Effector memory CD8-positive, alpha-beta T cell (primary cell): Measurements from ENCODE around the gene ENKUR.
"Not testable (repeated sequence)": the region's sequence is repeated elsewhere in the genome, so short reads cannot be mapped to it uniquely, and the experiment has no call there.

ENCODE experiments used
- ATAC-seq: fragments of 150-1000 bp; cut with Tn5 transposase; replicated peaks from 2 replicates; pipeline ENCODE4 v1.10.0; 2021; ENCODE audit warnings: mild to moderate bottlenecking, moderate library complexity
- DNase-seq, 3 experiments: peaks; one replicate each; pipeline ENCODE4 v3.0.0; 2021
- H3K27ac Mint-ChIP-seq, 2 donors: one replicate each; pipeline ENCODE4 v1.8.0; 2022; ENCODE audit warnings: mild to moderate bottlenecking in 2 of 2, mixed read lengths in 2 of 2, moderate library complexity in 2 of 2
- H3K27me3 Mint-ChIP-seq, 2 donors: one replicate each; pipeline ENCODE4 v1.8.0; 2022; ENCODE audit warnings: mixed read lengths in 2 of 2
- H3K36me3 Mint-ChIP-seq: one replicate; pipeline ENCODE4 v1.8.0; 2022; ENCODE audit warnings: mild to moderate bottlenecking, moderate library complexity, mixed read lengths; ENCODE audit not compliant: insufficient read depth
- H3K4me1 Mint-ChIP-seq, 2 donors: one replicate each; pipeline ENCODE4 v1.8.0; 2022; ENCODE audit warnings: low read depth in 2 of 2, mixed read lengths in 2 of 2
- H3K4me3 Mint-ChIP-seq, 2 donors: one replicate each; pipeline ENCODE4 v1.8.0; 2022; ENCODE audit warnings: mild to moderate bottlenecking in 2 of 2, mixed read lengths in 2 of 2, moderate library complexity in 2 of 2
- H3K9me3 Mint-ChIP-seq, 2 donors: one replicate each; pipeline ENCODE4 v1.8.0; 2022; ENCODE audit warnings: mixed read lengths in 2 of 2

ENKUR gene

DNA sequence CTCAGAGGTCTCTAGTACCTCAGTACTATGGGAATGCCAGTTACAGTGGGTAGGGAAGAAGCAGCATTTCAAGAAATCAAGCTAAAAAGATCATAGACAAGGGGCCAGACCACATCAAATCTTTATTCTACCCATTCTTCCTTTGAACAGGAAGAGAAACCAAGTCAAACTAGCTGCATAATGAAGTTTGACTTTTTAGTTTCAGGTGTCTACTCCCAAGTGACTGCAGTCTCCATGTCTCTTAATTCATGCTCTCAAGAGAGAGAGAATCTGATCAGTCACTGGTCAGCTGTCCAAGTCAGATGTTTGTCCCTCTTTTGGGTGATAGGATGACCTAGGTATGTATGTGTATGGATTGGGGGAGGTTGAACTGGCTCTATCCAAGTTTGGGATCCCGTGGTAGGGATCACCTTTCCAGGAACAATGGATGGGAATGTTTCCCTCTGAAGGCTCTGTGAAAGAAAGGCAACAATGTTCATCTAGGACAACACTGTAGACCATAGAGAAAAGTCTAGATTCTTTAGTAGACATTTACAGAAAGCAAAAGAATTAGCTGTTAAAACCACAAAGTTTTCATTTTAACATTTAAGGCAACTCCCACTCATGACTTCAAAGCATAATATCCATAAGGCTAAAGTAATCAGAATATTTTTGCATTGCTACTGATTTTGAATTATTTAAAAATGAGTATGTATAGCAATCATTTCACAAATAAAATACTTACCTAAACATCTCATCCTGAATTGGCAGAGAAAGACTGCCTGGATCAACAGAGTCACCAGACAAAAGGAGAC, 33.4 kb downstream of the ENKUR start:
- no peak overlapping the region for H3K4me3 Mint-ChIP-seq
- no peaks in the 10 kb centered on the region for H3K36me3 Mint-ChIP-seq
- ATAC-seq (no peak), DNase-seq (no peak)
- H3K4me1 Mint-ChIP-seq = peaks cover 0 to 5% of the 10 kb centered on the region in 2 donors
- H3K27ac Mint-ChIP-seq = no peak overlapping the region
- no peaks in the 10 kb centered on the region for H3K9me3 Mint-ChIP-seq
- H3K27me3 Mint-ChIP-seq = no peaks in the 10 kb centered on the region

GRCh38 chr10:24981161-24981710, 34.7 kb downstream of the ENKUR start:
- ATAC-seq (no peak), DNase-seq (no peak)
- H3K4me1 Mint-ChIP-seq = peaks cover 0 to 5% of the 10 kb centered on the region in 2 donors
- no peaks in the 10 kb centered on the region for H3K27me3 Mint-ChIP-seq
- H3K9me3 Mint-ChIP-seq = no peaks in the 10 kb centered on the region
- H3K36me3 Mint-ChIP-seq = no peaks in the 10 kb centered on the region
- no peak overlapping the region for H3K4me3 Mint-ChIP-seq
- no peak overlapping the region for H3K27ac Mint-ChIP-seq

DNA sequence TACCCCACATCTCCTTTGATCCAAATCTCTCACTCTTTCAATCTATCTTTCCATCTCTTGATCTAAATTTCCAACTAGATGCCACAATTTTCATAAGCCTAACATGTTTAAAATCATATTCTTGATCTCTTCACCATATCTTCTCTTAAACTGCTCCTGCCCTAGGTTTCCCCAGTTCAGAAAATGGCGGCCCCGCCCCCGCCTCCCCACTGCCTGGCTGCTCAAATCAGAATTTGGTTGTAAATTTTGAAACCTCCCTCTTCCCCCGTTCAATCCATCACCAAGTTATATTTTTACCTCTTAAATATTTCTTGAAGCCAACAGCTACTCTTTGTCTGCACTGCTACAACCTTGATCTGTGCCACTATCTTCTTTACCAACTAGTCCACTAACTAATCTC, 36.3 kb downstream of the ENKUR start:
- Mint-ChIP-seq H3K27ac (no peak overlapping the region), H3K4me3 (no peak overlapping the region), H3K4me1 (peaks cover 0 to 5% of the 10 kb centered on the region in 2 donors), H3K27me3 (no peaks in the 10 kb centered on the region), H3K9me3 (no peaks in the 10 kb centered on the region), H3K36me3 (no peaks in the 10 kb centered on the region)
- ATAC-seq (no peak), DNase-seq (no peak)

DNA sequence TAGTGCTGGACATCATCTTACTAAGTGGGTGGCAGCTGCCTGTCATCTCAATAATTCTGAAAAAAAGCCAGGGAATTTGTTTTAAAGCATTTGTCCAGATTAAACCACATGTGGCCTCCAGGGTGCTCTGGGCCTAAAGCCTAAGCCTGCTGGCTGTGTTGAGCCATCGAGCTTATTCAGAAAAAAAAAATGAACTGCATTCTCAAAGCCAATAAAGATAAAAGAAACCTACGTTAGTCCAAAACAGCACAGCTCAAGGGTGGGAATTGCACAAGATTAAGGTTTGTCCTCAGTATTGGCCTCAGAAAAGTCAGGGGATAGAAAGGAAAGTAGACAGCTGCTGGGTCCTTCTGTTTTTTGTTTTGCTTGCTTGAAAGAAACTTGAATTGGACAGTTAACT, 41.0 kb downstream of the ENKUR start:
- no peaks in the 10 kb centered on the region for H3K9me3 Mint-ChIP-seq
- peaks cover 0 to 5% of the 10 kb centered on the region in 2 donors for H3K4me1 Mint-ChIP-seq
- no peaks in the 10 kb centered on the region for H3K27me3 Mint-ChIP-seq
- no peaks in the 10 kb centered on the region for H3K36me3 Mint-ChIP-seq
- H3K27ac Mint-ChIP-seq = no peak overlapping the region
- no peak overlapping the region for H3K4me3 Mint-ChIP-seq
- no peak for ATAC-seq
- DNase-seq = no peak

GRCh38 chr10:24973163-24973562, 42.8 kb downstream of the ENKUR start:
- H3K27ac Mint-ChIP-seq = no peak overlapping the region
- no peaks in the 10 kb centered on the region for H3K27me3 Mint-ChIP-seq
- no peaks in the 10 kb centered on the region for H3K9me3 Mint-ChIP-seq
- no peaks in the 10 kb centered on the region for H3K36me3 Mint-ChIP-seq
- DNase-seq = no peak
- no peak overlapping the region for H3K4me3 Mint-ChIP-seq
- H3K4me1 Mint-ChIP-seq = peaks cover 0 to under 1% of the 10 kb centered on the region in 2 donors
- no peak for ATAC-seq

DNA sequence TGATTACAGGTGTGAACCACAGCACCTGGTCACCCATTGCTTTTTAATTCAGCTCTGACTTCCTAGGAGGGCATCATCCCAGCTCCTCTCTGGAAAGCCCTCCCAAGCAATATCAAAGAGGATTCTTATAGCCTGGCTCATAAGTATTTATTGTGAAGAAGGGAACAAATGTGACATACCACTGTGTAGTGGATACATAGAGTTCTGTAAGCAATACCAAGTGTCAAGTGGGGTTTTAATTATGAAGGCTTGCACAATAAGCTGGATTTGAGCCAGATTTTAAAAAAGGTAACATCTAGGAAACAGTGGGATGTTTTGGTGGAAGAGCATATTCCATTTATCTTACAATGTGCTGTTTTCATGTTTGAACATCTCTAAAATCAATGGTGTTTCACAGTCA, 44.6 kb downstream of the ENKUR start:
- H3K27me3 Mint-ChIP-seq = no peaks in the 10 kb centered on the region
- DNase-seq (no peak), ATAC-seq (no peak)

DNA sequence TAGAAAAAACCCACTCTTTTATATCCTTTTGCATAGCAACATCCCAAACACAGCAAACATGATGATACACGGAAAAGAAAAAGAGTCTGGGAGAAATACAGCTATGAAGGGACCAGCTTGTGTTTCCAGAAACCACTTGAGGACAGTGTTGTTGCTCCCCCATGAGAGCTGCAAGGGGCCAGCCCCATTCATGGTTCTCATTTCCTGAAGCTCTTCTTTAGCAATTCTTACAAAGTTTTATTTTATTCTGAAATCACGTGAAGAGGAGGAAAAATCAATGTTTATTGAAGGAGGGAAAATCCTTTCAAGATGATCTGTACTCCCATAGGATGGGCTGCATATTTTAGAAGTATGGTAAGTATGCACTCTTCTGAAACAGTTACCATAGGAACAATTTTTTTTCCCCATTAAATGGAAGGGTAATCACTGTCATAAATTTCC, 46.1 kb downstream of the ENKUR start:
- Mint-ChIP-seq H3K4me3 (no peak overlapping the region), H3K4me1 (no peaks in the 10 kb centered on the region), H3K9me3 (no peaks in the 10 kb centered on the region), H3K27me3 (no peaks in the 10 kb centered on the region), H3K27ac (peak overlapping the region in 1 of 2 donors; percentile 10), H3K36me3 (no peaks in the 10 kb centered on the region)
- ATAC-seq = no peak
- DNase-seq = no peak

More for the DNA sequence above, 44.6 kb downstream of the ENKUR start:
- H3K4me3 Mint-ChIP-seq = no peak overlapping the region
- H3K4me1 Mint-ChIP-seq = no peaks in the 10 kb centered on the region
- H3K9me3 Mint-ChIP-seq = no peaks in the 10 kb centered on the region
- H3K27ac Mint-ChIP-seq = no peak overlapping the region
- no peaks in the 10 kb centered on the region for H3K36me3 Mint-ChIP-seq

DNA sequence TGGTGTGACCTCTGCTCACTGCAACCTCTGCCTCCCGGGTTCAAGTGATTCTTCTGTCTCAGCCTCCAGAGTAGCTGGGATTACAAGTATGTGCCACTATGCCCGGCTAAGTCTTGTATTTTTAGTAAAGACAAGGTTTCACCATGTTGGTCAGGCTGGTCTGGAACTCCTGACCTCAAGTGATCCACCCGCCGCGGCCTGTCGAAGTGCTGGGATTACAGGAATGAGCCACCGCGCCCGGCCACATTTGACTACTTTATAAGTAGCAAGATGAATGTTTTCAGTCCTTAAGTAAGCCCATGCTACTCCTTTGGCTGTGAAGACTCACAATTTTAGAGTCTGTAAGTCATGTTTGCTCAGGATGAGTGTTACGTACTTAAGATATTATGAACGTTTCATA, 47.0 kb downstream of the ENKUR start:
- not testable (repeated sequence) for ATAC-seq, H3K4me1 Mint-ChIP-seq, DNase-seq, H3K27ac Mint-ChIP-seq, H3K4me3 Mint-ChIP-seq, H3K9me3 Mint-ChIP-seq, H3K27me3 Mint-ChIP-seq, H3K36me3 Mint-ChIP-seq

DNA sequence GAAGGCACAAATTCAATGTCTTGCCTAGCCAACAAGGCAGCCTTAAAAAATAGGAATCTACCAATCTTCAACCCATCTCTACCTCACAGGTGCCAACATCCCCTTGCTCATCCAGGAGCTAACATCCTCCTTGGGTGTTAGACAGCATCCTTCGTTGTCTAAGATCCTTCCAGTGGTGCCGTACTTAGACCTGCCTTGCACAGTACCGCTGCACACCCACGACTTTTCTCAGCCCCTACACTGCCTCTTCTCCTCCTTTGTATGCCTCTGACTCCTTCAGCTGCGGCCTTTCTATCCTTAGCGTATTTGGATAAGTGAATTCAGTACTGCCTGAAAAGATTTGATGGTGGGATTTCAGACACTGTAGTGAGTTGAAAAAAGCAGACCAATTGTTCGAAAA, 47.6 kb downstream of the ENKUR start:
- H3K27me3 Mint-ChIP-seq = no peaks in the 10 kb centered on the region
- ATAC-seq (no peak), DNase-seq (no peak)
- H3K27ac Mint-ChIP-seq = no peak overlapping the region
- no peaks in the 10 kb centered on the region for H3K36me3 Mint-ChIP-seq
- H3K4me3 Mint-ChIP-seq = no peak overlapping the region
- H3K9me3 Mint-ChIP-seq = no peaks in the 10 kb centered on the region
- no peaks in the 10 kb centered on the region for H3K4me1 Mint-ChIP-seq

DNA sequence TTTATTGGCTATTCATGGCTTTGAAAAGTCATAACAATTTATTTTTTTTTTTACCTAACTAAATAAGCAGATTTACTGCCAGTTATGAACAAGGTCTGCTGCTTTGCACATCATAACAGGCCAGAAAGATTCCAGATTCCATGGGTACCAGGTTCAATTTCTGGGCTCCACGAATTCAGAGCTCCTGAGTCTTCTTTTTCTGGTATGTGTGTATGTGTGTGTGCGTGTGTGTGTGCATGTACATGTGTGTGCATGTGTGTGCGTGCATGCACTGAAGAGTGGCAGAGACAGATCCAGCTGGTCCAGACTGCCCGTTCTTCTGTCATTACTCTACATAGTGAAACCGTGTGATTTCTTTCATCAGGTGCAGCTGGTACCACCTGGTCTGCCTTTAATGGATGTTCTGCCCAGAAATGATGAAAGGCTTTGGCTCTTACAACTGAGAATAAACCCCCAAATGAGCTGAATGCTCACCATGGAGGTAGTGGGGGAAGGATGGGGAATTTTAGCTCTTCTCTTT, 48.9 kb downstream of the ENKUR start:
- Mint-ChIP-seq H3K27ac (no peak overlapping the region), H3K36me3 (no peaks in the 10 kb centered on the region), H3K9me3 (no peaks in the 10 kb centered on the region), H3K27me3 (no peaks in the 10 kb centered on the region), H3K4me1 (no peaks in the 10 kb centered on the region), H3K4me3 (no peak overlapping the region)
- no peak for DNase-seq
- no peak for ATAC-seq

DNA sequence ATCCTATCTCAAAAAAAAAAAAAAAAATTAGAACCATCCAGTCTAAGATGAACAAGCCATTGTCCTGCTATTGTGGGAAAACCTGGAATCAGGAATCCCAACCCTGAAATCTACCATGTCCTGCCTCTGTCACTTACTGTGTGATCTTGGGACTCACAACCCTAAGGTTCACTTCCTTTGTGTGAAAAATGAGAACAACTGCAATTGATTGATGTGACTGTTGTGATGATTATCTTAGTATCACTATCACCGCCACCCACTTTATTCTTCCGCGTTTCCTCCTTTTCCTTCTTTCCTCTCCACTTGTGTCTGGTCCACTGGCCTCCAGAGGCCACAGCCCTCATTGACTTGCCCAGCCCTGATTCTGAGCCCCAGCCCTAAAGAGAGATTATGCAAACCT, 50.9 kb downstream of the ENKUR start:
- peak overlapping the region in 1 of 2 donors; percentile 44 for H3K27ac Mint-ChIP-seq

GRCh38 chr10:24963521-24964041, 52.4 kb downstream of the ENKUR start:
- Mint-ChIP-seq H3K27me3 (no peaks in the 10 kb centered on the region), H3K27ac (no peak overlapping the region), H3K4me1 (no peaks in the 10 kb centered on the region), H3K36me3 (no peaks in the 10 kb centered on the region), H3K9me3 (no peaks in the 10 kb centered on the region), H3K4me3 (no peak overlapping the region)
- ATAC-seq (no peak), DNase-seq (no peak)

More for the DNA sequence above, 50.9 kb downstream of the ENKUR start:
- ATAC-seq (no peak), DNase-seq (no peak)
- Mint-ChIP-seq H3K4me3 (no peak overlapping the region), H3K9me3 (no peaks in the 10 kb centered on the region), H3K36me3 (no peaks in the 10 kb centered on the region), H3K27me3 (no peaks in the 10 kb centered on the region), H3K4me1 (no peaks in the 10 kb centered on the region)

- no peaks in the 10 kb centered on the region for H3K4me1 Mint-ChIP-seq
- H3K4me3 Mint-ChIP-seq = no peak overlapping the region
- DNase-seq (no peak), ATAC-seq (no peak)
- H3K27ac Mint-ChIP-seq = no peak overlapping the region
- H3K36me3 Mint-ChIP-seq = no peaks in the 10 kb centered on the region
- no peaks in the 10 kb centered on the region for H3K9me3 Mint-ChIP-seq
- no peaks in the 10 kb centered on the region for H3K27me3 Mint-ChIP-seq
These were observed 53.0 kb downstream of the ENKUR start for GRCh38 chr10:24962995-24963394.

DNA sequence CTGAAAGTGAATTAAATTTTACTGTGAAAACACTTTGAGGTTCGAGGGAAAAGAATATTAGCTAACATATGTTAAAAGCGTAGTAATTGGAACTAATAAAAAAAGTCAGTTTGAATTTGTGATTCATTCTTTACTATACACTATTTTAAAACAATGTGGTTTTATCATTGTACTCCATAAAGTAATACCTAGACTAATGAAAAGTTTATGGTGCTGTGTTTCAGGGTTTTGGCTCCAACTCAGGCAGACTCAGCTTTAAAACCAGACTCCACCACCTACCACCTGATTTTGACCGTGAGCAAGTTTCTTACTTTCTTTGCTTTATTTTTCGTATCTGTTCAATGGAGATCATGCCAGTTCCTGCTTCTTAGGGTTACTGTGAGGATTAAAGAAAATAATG, 54.4 kb downstream of the ENKUR start:
- Mint-ChIP-seq H3K36me3 (no peaks in the 10 kb centered on the region), H3K9me3 (no peaks in the 10 kb centered on the region), H3K27me3 (no peaks in the 10 kb centered on the region), H3K4me3 (no peak overlapping the region), H3K27ac (peak overlapping the region in 1 of 2 donors; percentile 13), H3K4me1 (no peaks in the 10 kb centered on the region)
- ATAC-seq (no peak), DNase-seq (no peak)
